SIG-M5 treated with dmso at 0.1 percent for 504 hours (cell line): ENCODE measurements around the gene CNTNAP2.

Experiments
- DNase-seq: peaks from one replicate; lab custom pipeline; 2025; ENCODE audit not compliant: unreplicated experiment; lab: John Stamatoyannopoulos, UW

Gene CNTNAP2

GRCh38 chr7:147193476-147193875 is 1076.9 kb downstream of the CNTNAP2 start:
- no peak for DNase-seq

- no peak for DNase-seq
Measured at GRCh38 chr7:147196481-147196880, 1079.9 kb downstream of the CNTNAP2 start.

GRCh38 chr7:147197006-147197405 is 1080.4 kb downstream of the CNTNAP2 start:
- DNase-seq, result no peak

GRCh38 chr7:147199868-147200267 is 1083.3 kb downstream of the CNTNAP2 start:
- DNase-seq, result no peak

GRCh38 chr7:147207988-147208387 is 1091.4 kb downstream of the CNTNAP2 start:
- DNase-seq, result no peak

GRCh38 chr7:147231275-147231674 is 1114.7 kb downstream of the CNTNAP2 start:
- no peak for DNase-seq

GRCh38 chr7:147235645-147236382 is 1119.2 kb downstream of the CNTNAP2 start:
- DNase-seq, result no peak

- no peak for DNase-seq
Measured at GRCh38 chr7:147240468-147240867, 1123.9 kb downstream of the CNTNAP2 start.

GRCh38 chr7:147245274-147245673 is 1128.7 kb downstream of the CNTNAP2 start:
- peak; percentile 17 for DNase-seq

- no peak for DNase-seq
Measured at GRCh38 chr7:147249956-147250355, 1133.4 kb downstream of the CNTNAP2 start.

- no peak for DNase-seq
Measured at GRCh38 chr7:147251751-147252325, 1135.2 kb downstream of the CNTNAP2 start.

GRCh38 chr7:147261693-147262092 is 1145.1 kb downstream of the CNTNAP2 start:
- no peak for DNase-seq

GRCh38 chr7:147265528-147265927 is 1148.9 kb downstream of the CNTNAP2 start:
- DNase-seq, result no peak

- no peak for DNase-seq
Measured at GRCh38 chr7:147276106-147276505, 1159.5 kb downstream of the CNTNAP2 start.

GRCh38 chr7:147276783-147277370 is 1160.3 kb downstream of the CNTNAP2 start:
- no peak for DNase-seq

GRCh38 chr7:147279514-147279913 is 1162.9 kb downstream of the CNTNAP2 start:
- DNase-seq, result no peak

- DNase-seq, result no peak
Measured at GRCh38 chr7:147279964-147280374, 1163.4 kb downstream of the CNTNAP2 start.

- no peak for DNase-seq
Measured at GRCh38 chr7:147282204-147282603, 1165.6 kb downstream of the CNTNAP2 start.

GRCh38 chr7:147296201-147296600 is 1179.6 kb downstream of the CNTNAP2 start:
- DNase-seq, result no peak

- DNase-seq, result no peak
Measured at GRCh38 chr7:147296986-147297385, 1180.4 kb downstream of the CNTNAP2 start.

GRCh38 chr7:147298611-147299043 is 1182.0 kb downstream of the CNTNAP2 start:
- no peak for DNase-seq

GRCh38 chr7:147300293-147300692 is 1183.7 kb downstream of the CNTNAP2 start:
- DNase-seq, result no peak
